ENCODE results near the gene FOXJ2. TPM values are rescaled to one million over a fixed set of nuclear protein-coding genes. Genes with fewer than 3 reads are reported as not detected.

FOXJ2 gene
- total RNA-seq, 3 donors from 2014 or later = 10.8 to 24.0 (median 12.3) TPM

- no peak for TF ChIP-seq CTCF (IDR thresholded peaks at IDR 0.05)
- no peak for DNase-seq
- ATAC-seq = peak; percentile 50
- Histone ChIP-seq H3K36me3 (ENCODE audit: low read depth) (peaks cover 5% of the 10 kb centered on the region), H3K9me3 (no peaks in the 10 kb centered on the region), H3K4me3 (no peak overlapping the region), H3K4me1 (ENCODE audit: low read depth) (no peaks in the 10 kb centered on the region)
- intact Hi-C loops (cut with DNase I, micrococcal nuclease) = no loop called here
Measured at GRCh38 chr12:8052679-8053078, 20.2 kb downstream of the FOXJ2 start.

GRCh38 chr12:8054816-8055215 lies 22.3 kb downstream of the FOXJ2 start:
- Histone ChIP-seq H3K4me1 (ENCODE audit: low read depth) (no peaks in the 10 kb centered on the region), H3K9me3 (no peaks in the 10 kb centered on the region), H3K4me3 (no peak overlapping the region), H3K36me3 (ENCODE audit: low read depth) (no peaks in the 10 kb centered on the region)
- TF ChIP-seq CTCF (IDR thresholded peaks at IDR 0.05) = no peak
- intact Hi-C loops (cut with DNase I, micrococcal nuclease) = no loop called here
- no peak for ATAC-seq
- DNase-seq = no peak

GRCh38 chr12:8057306-8057705 lies 24.8 kb downstream of the FOXJ2 start:
- Histone ChIP-seq H3K4me1 (ENCODE audit: low read depth) (no peaks in the 10 kb centered on the region), H3K4me3 (no peak overlapping the region), H3K9me3 (no peaks in the 10 kb centered on the region), H3K36me3 (ENCODE audit: low read depth) (no peaks in the 10 kb centered on the region)
- ATAC-seq (no peak), DNase-seq (no peak)
- no peak for TF ChIP-seq CTCF (IDR thresholded peaks at IDR 0.05)
- intact Hi-C loops (cut with DNase I, micrococcal nuclease) = no loop called here

GRCh38 chr12:8057839-8058238 lies 25.3 kb downstream of the FOXJ2 start:
- Histone ChIP-seq H3K4me1 (ENCODE audit: low read depth) (no peaks in the 10 kb centered on the region), H3K9me3 (no peaks in the 10 kb centered on the region), H3K4me3 (no peak overlapping the region), H3K36me3 (ENCODE audit: low read depth) (no peaks in the 10 kb centered on the region)
- DNase-seq = no peak
- ATAC-seq = peak; percentile 31
- no peak for TF ChIP-seq CTCF (IDR thresholded peaks at IDR 0.05)
- intact Hi-C loops (cut with DNase I, micrococcal nuclease) = no loop called here

GRCh38 chr12:8058506-8058905 lies 26.0 kb downstream of the FOXJ2 start:
- no peak for DNase-seq
- intact Hi-C loops (cut with DNase I, micrococcal nuclease) = no loop called here

More at GRCh38 chr12:8058506-8058905, 26.0 kb downstream of the FOXJ2 start:
- no peaks in the 10 kb centered on the region for H3K9me3 ChIP-seq
- no peak for ATAC-seq
- TF ChIP-seq CTCF (IDR thresholded peaks at IDR 0.05) = no peak
- H3K4me1 ChIP-seq (ENCODE audit: low read depth) = no peaks in the 10 kb centered on the region
- no peaks in the 10 kb centered on the region for H3K36me3 ChIP-seq (ENCODE audit: low read depth)
- no peak overlapping the region for H3K4me3 ChIP-seq

All from mucosa of descending colon (tissue), 3 donors.